ENCODE data around the gene ITPRID1. TPM values are rescaled to one million over a fixed set of nuclear protein-coding genes. Genes with fewer than 3 reads are reported as not detected.

ITPRID1 gene
- total RNA-seq, 1 experiment from 2014 or later = 1.2 TPM

DNA sequence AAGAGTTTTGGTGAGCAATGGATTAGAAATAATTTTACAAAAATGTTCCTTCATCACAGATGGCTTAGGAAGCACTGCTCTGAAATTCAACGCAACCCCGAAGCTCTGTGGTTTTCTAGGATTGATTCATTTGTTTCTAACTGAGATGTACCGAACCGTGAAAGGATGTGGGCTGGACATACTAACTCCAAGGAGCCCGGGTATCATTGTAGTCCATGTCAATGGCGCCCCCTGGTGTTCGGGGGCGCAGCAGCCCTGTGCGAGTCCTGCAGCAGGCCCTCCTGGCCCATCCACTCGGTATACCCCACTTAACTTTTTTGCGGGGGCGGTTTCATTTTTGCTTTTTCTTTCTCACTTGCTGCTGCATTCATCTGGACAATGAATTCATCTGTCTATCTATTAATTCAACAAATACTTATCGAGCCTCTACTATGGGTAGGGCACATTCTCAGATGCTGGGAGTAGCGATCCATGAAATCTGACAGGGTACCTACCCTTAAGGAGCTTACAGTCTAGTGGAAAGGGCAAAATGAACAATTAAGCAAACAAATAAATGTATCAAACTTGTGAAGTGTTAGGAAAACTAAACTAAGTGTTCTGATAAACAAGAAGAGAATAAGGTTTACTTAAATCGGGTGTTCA, 25.2 kb upstream of the ITPRID1 start:
- H4K5ac ChIP-seq (ENCODE audit: insufficient read length, low read depth, low read length) = no peak overlapping the region
- H3K27me3 ChIP-seq (ENCODE audit: insufficient read depth, low read length) = no peaks in the 10 kb centered on the region
- H3K4me1 ChIP-seq (ENCODE audit: insufficient read depth, low read length) = peaks cover 7% of the 10 kb centered on the region
- no peak overlapping the region for H2AFZ ChIP-seq (ENCODE audit: low read length)
- peak; percentile 88 for DNase-seq
- no peak overlapping the region for H3K18ac ChIP-seq (ENCODE audit: insufficient read length, low read depth, low read length)
- Mint-ChIP-seq H3K9me3 (peaks cover 0 to 3% of the 10 kb centered on the region in 2 experiments; a peak in 2 of 5 replicates), H3K36me3 (ENCODE audit: insufficient read depth in 1 of 3, low read depth in 3 of 3) (peaks cover 0 to 3% (median 0%) of the 10 kb centered on the region in 3 experiments; a peak in 1 of 7 replicates), H3K27ac (no peak overlapping the region), H3K4me1 (peaks cover 13 to 31% of the 10 kb centered on the region in 2 experiments), H3K4me3 (no peak overlapping the region), H3K27me3 (ENCODE audit: low read depth) (no peaks in the 10 kb centered on the region)
- H3K23ac ChIP-seq (ENCODE audit: insufficient read length, low read depth, low read length) = no peak overlapping the region
- no peak overlapping the region for H3K27ac ChIP-seq (ENCODE audit: insufficient read length, low read depth, low read length)
- no peak overlapping the region for H2AK5ac ChIP-seq (ENCODE audit: insufficient read length, low read length)
- no peaks in the 10 kb centered on the region for H3K79me1 ChIP-seq (ENCODE audit: insufficient read depth, low read depth, low read length, poor library complexity, severe bottlenecking)
- no CpG with 5 or more reads among the region's 15 CpGs for WGBS (ENCODE audit: extremely low coverage, insufficient read length, low lambda C conversion rate)
- no peak overlapping the region for H3K9ac ChIP-seq (ENCODE audit: extremely low read depth, insufficient read length, low read length)
- H3K79me2 ChIP-seq (ENCODE audit: insufficient read depth, low read length) = no peaks in the 10 kb centered on the region
- no peak overlapping the region for H3K56ac ChIP-seq (ENCODE audit: insufficient read length, low read depth, low read length)
- H3K4me2 ChIP-seq (ENCODE audit: insufficient read depth, insufficient read length, low read length) = no peak overlapping the region
- no peak overlapping the region for H4K8ac ChIP-seq (replicated peaks; ENCODE audit: insufficient read length, low read depth, low read length)
- H2BK15ac ChIP-seq (ENCODE audit: low read depth, low read length) = no peak overlapping the region
- H4K20me1 ChIP-seq (ENCODE audit: control insufficient read depth, insufficient read depth, insufficient read length) = no peaks in the 10 kb centered on the region
- H3K14ac ChIP-seq (ENCODE audit: insufficient read depth, low read length) = no peak overlapping the region
- no peak overlapping the region for H2BK12ac ChIP-seq (ENCODE audit: insufficient read length, low read depth, low read length)
- H3K23me2 ChIP-seq (ENCODE audit: insufficient read length, low read depth, low read length, poor library complexity, severe bottlenecking) = no peaks in the 10 kb centered on the region
- H2BK120ac ChIP-seq (ENCODE audit: low read depth, low read length, poor library complexity, severe bottlenecking) = no peak overlapping the region
- TF ChIP-seq CTCF (conservative IDR thresholded peaks at IDR 0.05) = peak; percentile 99
- H3T11ph ChIP-seq (ENCODE audit: low read length) = no peak overlapping the region
- H4K91ac ChIP-seq (ENCODE audit: insufficient read length, low read depth, low read length) = no peak overlapping the region
- H3K9me3 ChIP-seq (ENCODE audit: control insufficient read depth, low read depth, low read length) = no peaks in the 10 kb centered on the region
- no peak overlapping the region for H2BK5ac ChIP-seq (ENCODE audit: insufficient read length, low read length)
- H2BK20ac ChIP-seq (ENCODE audit: low read depth, low read length, poor library complexity, severe bottlenecking) = no peak overlapping the region
- H3K4ac ChIP-seq (ENCODE audit: low read depth, low read length) = no peak overlapping the region
